NOMO-1 treated with dmso at 0.1 percent for 144 hours (cell line): ENCODE measurements around the gene OPTN.
"Not testable (repeated sequence)": the region's sequence is repeated elsewhere in the genome, so short reads cannot be mapped to it uniquely, and the experiment has no call there.

ENCODE experiments used
- DNase-seq: peaks from one replicate; lab custom pipeline; 2025; ENCODE audit not compliant: unreplicated experiment; lab: John Stamatoyannopoulos, UW

Gene OPTN

GRCh38 chr10:13089345-13089744, 10.6 kb upstream of the OPTN start:
- DNase-seq, result no peak

GRCh38 chr10:13090289-13090688, 9.7 kb upstream of the OPTN start:
- DNase-seq, result no peak

- no peak for DNase-seq
Measured at GRCh38 chr10:13091801-13092200, 8.2 kb upstream of the OPTN start.

GRCh38 chr10:13092291-13093102, 7.5 kb upstream of the OPTN start:
- DNase-seq, result no peak

- not testable (repeated sequence) for DNase-seq
Measured at GRCh38 chr10:13094082-13094481, 5.9 kb upstream of the OPTN start.

GRCh38 chr10:13095094-13095493, 4.9 kb upstream of the OPTN start:
- DNase-seq, result no peak

- no peak for DNase-seq
Measured at GRCh38 chr10:13095929-13096328, 4.0 kb upstream of the OPTN start.

GRCh38 chr10:13099144-13099665, 758 bp upstream of the OPTN start:
- DNase-seq, result peak; percentile 6

- DNase-seq, result no peak
Measured at GRCh38 chr10:13100349-13101294, 659 bp downstream of the OPTN start.

- DNase-seq, result no peak
Measured at GRCh38 chr10:13102002-13102794, 2.2 kb downstream of the OPTN start.

- no peak for DNase-seq
Measured at GRCh38 chr10:13103554-13103953, 3.6 kb downstream of the OPTN start.

GRCh38 chr10:13104697-13105096, 4.7 kb downstream of the OPTN start:
- DNase-seq, result no peak

- DNase-seq, result no peak
Measured at GRCh38 chr10:13105184-13105583, 5.2 kb downstream of the OPTN start.

- DNase-seq, result no peak
Measured at GRCh38 chr10:13106387-13107045, 6.6 kb downstream of the OPTN start.

GRCh38 chr10:13110908-13111307, 10.9 kb downstream of the OPTN start:
- DNase-seq, result no peak

- DNase-seq, result no peak
Measured at GRCh38 chr10:13113544-13113943, 13.6 kb downstream of the OPTN start.

GRCh38 chr10:13115832-13116803, 16.2 kb downstream of the OPTN start:
- no peak for DNase-seq

GRCh38 chr10:13117841-13118783, 18.1 kb downstream of the OPTN start:
- DNase-seq, result peak; percentile 58
